GM12878 (cell line): ENCODE measurements around the gene HES7. TPM values are rescaled to one million over a fixed set of nuclear protein-coding genes. Genes with fewer than 3 reads are reported as not detected.

Experiments used
- HCFC1 ChIP-seq: fragments of 150-350 bp; IDR thresholded peaks from 2 replicates; pipeline ENCODE4 v1.6.1; 2014; ENCODE audit warnings: low read length
- NBN ChIP-seq: fragments of 450-650 bp; IDR thresholded peaks from 2 replicates; pipeline ENCODE4 v1.6.1; 2016
- SIN3A ChIP-seq: IDR thresholded peaks from 2 replicates; pipeline ENCODE4 v1.6.1; 2012; ENCODE audit warnings: low read depth, low read length, improper control_type of control experiment
- TCF3 ChIP-seq: IDR thresholded peaks from 2 replicates; pipeline ENCODE4 v1.6.1; 2012; ENCODE audit warnings: low read depth, mild to moderate bottlenecking, low read length, borderline replicate concordance; ENCODE audit not compliant: insufficient read depth
- polyA plus RNA-seq, 11 experiments: library from polyadenylated mRNA; depleted of rRNA in 4 of 11; unstranded in 6 of 11; stranded (reverse) in 5 of 11; fragments of >200 nt; fragmentation: Nextera tagmentation in 4 of 11; fragmentation: Illumina TruSeq in 1 of 11; extraction: Ambion mirVana in 4 of 11; extraction: Trizol in 1 of 11; gene quantifications; 1 replicate in 1 of 11; 2 replicates in 10 of 11; pipeline versions ENCODE4 v1.2.1 to v1.2.3, GENCODE V29; 2011 to 2016; ENCODE audit warnings: inconsistent platforms in 2 of 11, missing spikeins in 2 of 11, low read depth in 1 of 11
- total RNA-seq, 4 experiments: library from RNA; depleted of rRNA in 3 of 4; stranded (reverse); fragments of >200 nt in 3 of 4; fragmentation: Illumina TruSeq in 1 of 4; extraction: Trizol in 1 of 4; gene quantifications; 2 replicates each; pipeline versions ENCODE4 v1.2.1 to v1.2.3, GENCODE V29; 2013 to 2021
- TF ChIP-seq, protein P1 (sequence below): fragments of 450-650 bp; IDR thresholded peaks from 2 replicates; pipeline ENCODE4 v1.6.1; 2016; ENCODE audit warnings: mild to moderate bottlenecking, moderate library complexity, borderline replicate concordance
- TF ChIP-seq, protein P2 (sequence below): IDR thresholded peaks from 2 replicates; pipeline ENCODE4 v1.6.1; 2011; ENCODE audit warnings: mild to moderate bottlenecking, low read depth, low read length, moderate library complexity; ENCODE audit not compliant: insufficient replicate concordance
- TF ChIP-seq, protein P3 (sequence below): IDR thresholded peaks from 2 replicates; pipeline ENCODE4 v1.6.1; 2012; ENCODE audit warnings: low read depth, low read length, improper control_type of control experiment

Gene HES7
- total and polyA plus RNA-seq, 10 of the 15 experiments (the other 5 are each of a cell fraction or from before 2014, with no cell fraction given): 0.07 to 1.3 (median 0.63) TPM; not detected in 4

GRCh38 chr17:8151120-8151640 is 27.3 kb upstream of the HES7 start (continued):
- TF ChIP-seq, protein P1, sequence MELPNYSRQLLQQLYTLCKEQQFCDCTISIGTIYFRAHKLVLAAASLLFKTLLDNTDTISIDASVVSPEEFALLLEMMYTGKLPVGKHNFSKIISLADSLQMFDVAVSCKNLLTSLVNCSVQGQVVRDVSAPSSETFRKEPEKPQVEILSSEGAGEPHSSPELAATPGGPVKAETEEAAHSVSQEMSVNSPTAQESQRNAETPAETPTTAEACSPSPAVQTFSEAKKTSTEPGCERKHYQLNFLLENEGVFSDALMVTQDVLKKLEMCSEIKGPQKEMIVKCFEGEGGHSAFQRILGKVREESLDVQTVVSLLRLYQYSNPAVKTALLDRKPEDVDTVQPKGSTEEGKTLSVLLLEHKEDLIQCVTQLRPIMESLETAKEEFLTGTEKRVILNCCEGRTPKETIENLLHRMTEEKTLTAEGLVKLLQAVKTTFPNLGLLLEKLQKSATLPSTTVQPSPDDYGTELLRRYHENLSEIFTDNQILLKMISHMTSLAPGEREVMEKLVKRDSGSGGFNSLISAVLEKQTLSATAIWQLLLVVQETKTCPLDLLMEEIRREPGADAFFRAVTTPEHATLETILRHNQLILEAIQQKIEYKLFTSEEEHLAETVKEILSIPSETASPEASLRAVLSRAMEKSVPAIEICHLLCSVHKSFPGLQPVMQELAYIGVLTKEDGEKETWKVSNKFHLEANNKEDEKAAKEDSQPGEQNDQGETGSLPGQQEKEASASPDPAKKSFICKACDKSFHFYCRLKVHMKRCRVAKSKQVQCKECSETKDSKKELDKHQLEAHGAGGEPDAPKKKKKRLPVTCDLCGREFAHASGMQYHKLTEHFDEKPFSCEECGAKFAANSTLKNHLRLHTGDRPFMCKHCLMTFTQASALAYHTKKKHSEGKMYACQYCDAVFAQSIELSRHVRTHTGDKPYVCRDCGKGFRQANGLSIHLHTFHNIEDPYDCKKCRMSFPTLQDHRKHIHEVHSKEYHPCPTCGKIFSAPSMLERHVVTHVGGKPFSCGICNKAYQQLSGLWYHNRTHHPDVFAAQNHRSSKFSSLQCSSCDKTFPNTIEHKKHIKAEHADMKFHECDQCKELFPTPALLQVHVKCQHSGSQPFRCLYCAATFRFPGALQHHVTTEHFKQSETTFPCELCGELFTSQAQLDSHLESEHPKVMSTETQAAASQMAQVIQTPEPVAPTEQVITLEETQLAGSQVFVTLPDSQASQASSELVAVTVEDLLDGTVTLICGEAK: peak; percentile 71
- TF ChIP-seq TCF3 (peak; percentile 72; the same call in 1 of the 2 replicates), HCFC1 (peak; percentile 38; the same call in 1 of the 2 replicates), NBN (peak; percentile 69), SIN3A (peak; percentile 88)
- TF ChIP-seq, protein P2, sequence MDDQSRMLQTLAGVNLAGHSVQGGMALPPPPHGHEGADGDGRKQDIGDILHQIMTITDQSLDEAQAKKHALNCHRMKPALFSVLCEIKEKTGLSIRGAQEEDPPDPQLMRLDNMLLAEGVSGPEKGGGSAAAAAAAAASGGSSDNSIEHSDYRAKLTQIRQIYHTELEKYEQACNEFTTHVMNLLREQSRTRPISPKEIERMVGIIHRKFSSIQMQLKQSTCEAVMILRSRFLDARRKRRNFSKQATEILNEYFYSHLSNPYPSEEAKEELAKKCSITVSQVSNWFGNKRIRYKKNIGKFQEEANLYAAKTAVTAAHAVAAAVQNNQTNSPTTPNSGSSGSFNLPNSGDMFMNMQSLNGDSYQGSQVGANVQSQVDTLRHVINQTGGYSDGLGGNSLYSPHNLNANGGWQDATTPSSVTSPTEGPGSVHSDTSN: peak; percentile 26
- TF ChIP-seq, protein P3, sequence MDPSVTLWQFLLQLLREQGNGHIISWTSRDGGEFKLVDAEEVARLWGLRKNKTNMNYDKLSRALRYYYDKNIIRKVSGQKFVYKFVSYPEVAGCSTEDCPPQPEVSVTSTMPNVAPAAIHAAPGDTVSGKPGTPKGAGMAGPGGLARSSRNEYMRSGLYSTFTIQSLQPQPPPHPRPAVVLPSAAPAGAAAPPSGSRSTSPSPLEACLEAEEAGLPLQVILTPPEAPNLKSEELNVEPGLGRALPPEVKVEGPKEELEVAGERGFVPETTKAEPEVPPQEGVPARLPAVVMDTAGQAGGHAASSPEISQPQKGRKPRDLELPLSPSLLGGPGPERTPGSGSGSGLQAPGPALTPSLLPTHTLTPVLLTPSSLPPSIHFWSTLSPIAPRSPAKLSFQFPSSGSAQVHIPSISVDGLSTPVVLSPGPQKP: peak; percentile 84
- TF ChIP-seq, all 136 proteins: peak for 54
